ENCODE measurements around the gene LGR6. TPM values are rescaled to one million over a fixed set of nuclear protein-coding genes. Genes with fewer than 3 reads are reported as not detected.

LGR6 gene
- total RNA-seq, 2 experiments from 2014 or later: not detected

GRCh38 chr1:202268032-202268431 lies 74.4 kb downstream of the LGR6 start:
- H3K27me3 Mint-ChIP-seq: peaks cover 39% of the 10 kb centered on the region

DNA sequence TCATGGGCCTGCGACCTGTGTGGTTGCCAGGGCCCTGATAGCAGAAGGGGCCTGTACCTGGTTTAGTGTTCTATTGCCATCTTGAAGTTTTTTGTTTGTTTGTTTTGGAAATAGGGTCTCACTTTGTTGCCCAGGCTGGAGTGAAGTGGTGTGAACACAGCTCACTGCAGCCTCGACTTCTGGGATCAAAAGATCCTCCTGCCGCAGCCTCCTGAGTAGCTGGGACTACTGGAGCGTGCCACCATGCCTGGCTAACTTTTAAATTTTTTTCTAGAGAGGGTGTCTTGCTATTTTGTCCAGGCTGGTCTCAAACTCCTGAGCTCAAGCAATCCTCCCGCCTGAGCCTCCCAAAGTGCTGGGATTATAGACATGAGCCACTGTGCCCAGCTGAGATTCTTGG lies 75.2 kb downstream of the LGR6 start:
- POLR2A ChIA-PET: no interaction called here

More at GRCh38 chr1:202268032-202268431, 74.4 kb downstream of the LGR6 start:
- no peak for DNase-seq
- Mint-ChIP-seq H3K27ac (no peak overlapping the region), H3K36me3 (ENCODE audit: low read depth) (no peaks in the 10 kb centered on the region), H3K4me1 (no peaks in the 10 kb centered on the region), H3K4me3 (no peak overlapping the region), H3K9me3 (no peaks in the 10 kb centered on the region)
- POLR2A ChIA-PET: no interaction called here
- CTCF ChIA-PET: interaction anchor here (0.7 to 0.9 kb wide), 2 partner anchors 28 to 542 kb away, joined by 3 read pairs; no protein-coding TSS in a partner anchor

DNA sequence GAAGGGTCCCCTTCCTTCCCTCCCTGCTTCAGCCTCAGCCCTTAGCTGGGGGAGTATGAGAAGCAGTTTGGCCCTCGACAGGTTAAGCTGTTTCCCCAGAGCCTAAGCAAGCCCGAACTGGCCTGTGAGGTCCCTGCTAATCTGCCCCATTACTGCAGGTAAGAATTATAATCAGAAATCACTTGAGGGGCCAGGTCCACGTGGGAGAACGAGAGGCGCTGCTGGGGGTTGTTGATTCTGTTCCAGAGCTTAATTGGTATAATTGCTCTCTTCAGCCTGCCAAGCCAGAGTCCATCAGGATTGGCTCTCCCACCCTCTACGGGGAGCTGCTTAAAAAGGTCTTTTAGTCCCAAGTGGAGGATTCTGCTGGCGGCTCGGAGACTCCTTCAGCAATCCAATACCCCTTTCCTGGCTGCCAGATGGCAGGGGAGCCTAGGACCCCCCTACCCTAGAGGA lies 77.3 kb downstream of the LGR6 start:
- no peaks in the 10 kb centered on the region for H3K36me3 Mint-ChIP-seq (ENCODE audit: low read depth)
- H3K9me3 Mint-ChIP-seq: no peaks in the 10 kb centered on the region
- no peak for DNase-seq
- no peak overlapping the region for H3K4me3 Mint-ChIP-seq
- peaks cover 3% of the 10 kb centered on the region for H3K4me1 Mint-ChIP-seq
- peaks cover 16% of the 10 kb centered on the region for H3K27me3 Mint-ChIP-seq
- POLR2A ChIA-PET: no interaction called here
- no peak overlapping the region for H3K27ac Mint-ChIP-seq
- CTCF ChIA-PET: interaction anchor here (0.6 to 0.7 kb wide), 2 partner anchors 12 to 24 kb away, joined by 3 to 4 read pairs; no protein-coding TSS in a partner anchor

More for the DNA sequence above, 75.2 kb downstream of the LGR6 start:
- CTCF ChIA-PET: interaction anchor here (1.2 to 1.4 kb wide), 2 partner anchors 13 to 31 kb away, joined by 3 read pairs; no protein-coding TSS in a partner anchor
- no peaks in the 10 kb centered on the region for H3K4me1 Mint-ChIP-seq
- peaks cover 32% of the 10 kb centered on the region for H3K27me3 Mint-ChIP-seq
- no peaks in the 10 kb centered on the region for H3K9me3 Mint-ChIP-seq
- no peak for DNase-seq
- H3K36me3 Mint-ChIP-seq (ENCODE audit: low read depth): no peaks in the 10 kb centered on the region
- no peak overlapping the region for H3K27ac Mint-ChIP-seq
- H3K4me3 Mint-ChIP-seq: no peak overlapping the region

- no peaks in the 10 kb centered on the region for H3K9me3 Mint-ChIP-seq
- CTCF ChIA-PET: interaction anchor here (0.6 to 1.2 kb wide), 3 partner anchors 9 to 1158 kb away, joined by 3 to 6 read pairs (median 3); no protein-coding TSS in a partner anchor
Measured at GRCh38 chr1:202272103-202272845, 78.7 kb downstream of the LGR6 start.

DNA sequence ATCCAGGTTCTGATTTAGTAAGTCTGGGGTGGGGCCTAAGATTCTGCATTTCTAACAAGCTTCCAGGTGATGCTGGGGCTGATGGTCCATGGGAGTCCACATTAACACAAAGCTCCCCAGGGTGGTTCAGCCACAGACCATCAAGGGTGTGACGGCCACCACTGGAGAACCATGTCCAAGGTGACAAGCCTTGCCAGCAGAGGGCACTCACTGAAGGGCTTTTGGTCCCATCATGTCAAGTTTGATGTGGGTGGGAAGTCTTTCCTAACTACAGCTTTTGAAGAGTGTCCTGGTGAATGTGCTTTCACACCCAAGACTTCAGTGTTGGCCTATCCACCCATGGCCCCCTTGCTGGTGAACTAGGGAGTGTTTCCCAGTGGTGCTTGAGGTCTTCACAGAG lies 81.0 kb downstream of the LGR6 start:
- no peaks in the 10 kb centered on the region for H3K9me3 Mint-ChIP-seq
- peak; percentile 56 for DNase-seq
- peaks cover 8% of the 10 kb centered on the region for H3K27me3 Mint-ChIP-seq
- peaks cover 3% of the 10 kb centered on the region for H3K4me1 Mint-ChIP-seq
- H3K4me3 Mint-ChIP-seq: no peak overlapping the region
- H3K36me3 Mint-ChIP-seq (ENCODE audit: low read depth): no peaks in the 10 kb centered on the region
- no peak overlapping the region for H3K27ac Mint-ChIP-seq
- ChIA-PET CTCF (interaction anchor here (0.9 to 2.2 kb wide), 4 partner anchors 31 to 45 kb away, joined by 3 to 7 read pairs (median 5); no protein-coding TSS in a partner anchor), POLR2A (no interaction called here)

More at GRCh38 chr1:202272103-202272845, 78.7 kb downstream of the LGR6 start:
- POLR2A ChIA-PET: no interaction called here
- H3K36me3 Mint-ChIP-seq (ENCODE audit: low read depth): no peaks in the 10 kb centered on the region
- H3K4me3 Mint-ChIP-seq: no peak overlapping the region
- H3K27ac Mint-ChIP-seq: no peak overlapping the region
- DNase-seq: no peak
- peaks cover 3% of the 10 kb centered on the region for H3K4me1 Mint-ChIP-seq
- H3K27me3 Mint-ChIP-seq: peaks cover 7% of the 10 kb centered on the region

DNA sequence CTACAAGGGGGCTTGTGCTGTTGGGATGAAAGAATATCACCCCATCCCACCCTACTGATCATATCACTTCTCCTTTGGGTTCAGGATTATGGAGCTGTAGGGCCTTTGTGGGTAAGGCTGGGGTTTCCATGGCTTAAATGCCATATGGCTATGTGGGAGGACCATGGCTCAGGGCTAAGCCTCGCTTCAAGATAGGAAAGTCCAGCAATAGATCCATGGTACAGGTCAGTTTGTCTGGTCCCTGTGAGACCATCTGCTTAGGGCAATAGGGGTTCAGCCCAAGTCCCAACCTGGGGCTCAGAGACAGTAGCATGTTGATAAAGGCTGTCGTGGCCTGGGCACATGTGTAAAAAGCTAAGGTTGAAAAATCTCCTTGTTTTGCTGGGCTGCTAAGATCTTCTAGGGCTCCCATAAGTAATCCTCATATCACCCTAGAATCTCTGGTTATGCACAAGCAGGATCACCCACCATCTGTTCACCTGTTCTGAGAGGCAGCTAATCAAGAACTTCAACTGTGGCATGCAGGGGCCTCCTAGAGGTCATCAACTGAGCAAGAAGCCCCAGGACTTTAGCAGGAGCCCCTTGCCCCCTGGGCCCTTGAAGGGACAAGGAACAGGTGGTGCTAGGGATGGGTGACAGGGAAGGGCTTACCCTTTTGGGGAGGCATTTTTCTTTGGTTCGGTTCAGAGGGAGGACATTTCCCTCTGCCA lies 81.6 kb downstream of the LGR6 start:
- H3K27ac Mint-ChIP-seq: no peak overlapping the region
- POLR2A ChIA-PET: no interaction called here
- CTCF ChIA-PET: interaction anchor here (1.1 to 2.2 kb wide), 3 partner anchors 37 to 44 kb away, joined by 3 to 7 read pairs (median 7); no protein-coding TSS in a partner anchor
- peaks cover 3% of the 10 kb centered on the region for H3K4me1 Mint-ChIP-seq
- H3K9me3 Mint-ChIP-seq: no peaks in the 10 kb centered on the region
- H3K27me3 Mint-ChIP-seq: peaks cover 11% of the 10 kb centered on the region
- no peaks in the 10 kb centered on the region for H3K36me3 Mint-ChIP-seq (ENCODE audit: low read depth)
- no peak for DNase-seq
- no peak overlapping the region for H3K4me3 Mint-ChIP-seq

DNA sequence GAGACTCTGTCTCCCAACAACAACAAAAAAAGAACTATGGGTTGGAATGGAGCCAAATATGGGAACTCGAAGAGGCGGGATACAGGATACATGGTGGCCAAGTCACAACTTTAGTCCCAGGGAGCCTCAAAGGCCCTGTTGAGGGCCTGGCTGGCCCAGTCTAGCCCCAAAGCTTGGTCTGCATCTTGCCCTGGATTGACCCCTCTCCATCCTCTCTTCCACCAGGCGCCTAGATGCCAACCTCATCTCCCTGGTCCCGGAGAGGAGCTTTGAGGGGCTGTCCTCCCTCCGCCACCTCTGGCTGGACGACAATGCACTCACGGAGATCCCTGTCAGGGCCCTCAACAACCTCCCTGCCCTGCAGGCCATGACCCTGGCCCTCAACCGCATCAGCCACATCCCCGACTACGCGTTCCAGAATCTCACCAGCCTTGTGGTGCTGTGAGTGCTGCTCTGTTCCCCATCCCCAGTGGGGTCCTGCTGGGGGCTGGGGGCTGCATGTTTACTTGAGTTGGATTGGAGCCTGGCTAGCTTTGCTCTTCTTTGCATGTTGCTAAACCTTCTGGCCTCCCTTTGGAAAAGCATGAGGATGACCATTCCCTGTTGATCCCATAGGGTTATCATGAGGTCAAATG lies 82.6 kb downstream of the LGR6 start:
- Mint-ChIP-seq H3K9me3 (no peaks in the 10 kb centered on the region), H3K4me3 (no peak overlapping the region), H3K27me3 (peaks cover 11% of the 10 kb centered on the region), H3K36me3 (ENCODE audit: low read depth) (no peaks in the 10 kb centered on the region), H3K4me1 (peaks cover 3% of the 10 kb centered on the region), H3K27ac (no peak overlapping the region)
- ChIA-PET POLR2A (no interaction called here), CTCF (interaction anchor here (2.2 kb wide), 1 partner anchor 39 kb away, joined by 7 read pairs; no protein-coding TSS in a partner anchor)
- no peak for DNase-seq

GRCh38 chr1:202276920-202277319 lies 83.3 kb downstream of the LGR6 start:
- POLR2A ChIA-PET: no interaction called here
- Mint-ChIP-seq H3K27ac (no peak overlapping the region), H3K36me3 (ENCODE audit: low read depth) (no peaks in the 10 kb centered on the region), H3K4me1 (peaks cover 3% of the 10 kb centered on the region), H3K27me3 (peaks cover 11% of the 10 kb centered on the region), H3K4me3 (no peak overlapping the region), H3K9me3 (no peaks in the 10 kb centered on the region)
- CTCF ChIA-PET: no interaction called here
- no peak for DNase-seq

- Mint-ChIP-seq H3K9me3 (no peaks in the 10 kb centered on the region), H3K4me3 (no peak overlapping the region), H3K27ac (no peak overlapping the region), H3K36me3 (ENCODE audit: low read depth) (no peaks in the 10 kb centered on the region), H3K4me1 (peaks cover 12% of the 10 kb centered on the region), H3K27me3 (peaks cover 14% of the 10 kb centered on the region)
- no peak for DNase-seq
- ChIA-PET POLR2A (interaction anchor here (0.5 kb wide), 1 partner anchor 15 kb away, joined by 3 read pairs; no protein-coding TSS in a partner anchor), CTCF (interaction anchor here (0.8 to 1.5 kb wide), 2 partner anchors 12 to 28 kb away, joined by 3 read pairs; no protein-coding TSS in a partner anchor)
Measured at GRCh38 chr1:202278751-202279150, 85.2 kb downstream of the LGR6 start.

DNA sequence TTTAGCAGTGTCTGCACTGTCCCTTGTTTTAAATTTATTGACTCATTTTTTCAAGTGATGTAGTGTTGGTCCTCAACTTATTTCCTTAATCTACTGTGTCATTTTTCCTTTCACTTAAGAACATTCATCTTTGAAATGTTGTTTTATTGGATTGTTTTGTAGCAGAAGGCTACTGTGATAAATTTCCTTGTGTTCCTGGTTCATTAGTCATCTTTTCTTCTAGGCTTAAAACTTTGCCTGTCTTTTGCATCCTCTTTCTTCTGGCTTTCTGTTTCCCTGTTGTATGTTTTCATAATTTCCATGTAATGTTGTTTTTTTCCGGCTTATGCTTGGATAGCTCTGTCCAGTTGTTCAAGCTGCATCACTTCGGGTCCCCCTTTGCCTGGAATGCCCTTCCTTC lies 86.2 kb downstream of the LGR6 start:
- Mint-ChIP-seq H3K9me3 (no peaks in the 10 kb centered on the region), H3K4me1 (peaks cover 15% of the 10 kb centered on the region), H3K4me3 (no peak overlapping the region), H3K27me3 (peaks cover 14% of the 10 kb centered on the region), H3K27ac (no peak overlapping the region), H3K36me3 (ENCODE audit: low read depth) (no peaks in the 10 kb centered on the region)
- ChIA-PET CTCF (interaction anchor here (0.9 to 1.5 kb wide), 2 partner anchors 27 to 41 kb away, joined by 3 to 4 read pairs; no protein-coding TSS in a partner anchor), POLR2A (no interaction called here)
- no peak for DNase-seq

DNA sequence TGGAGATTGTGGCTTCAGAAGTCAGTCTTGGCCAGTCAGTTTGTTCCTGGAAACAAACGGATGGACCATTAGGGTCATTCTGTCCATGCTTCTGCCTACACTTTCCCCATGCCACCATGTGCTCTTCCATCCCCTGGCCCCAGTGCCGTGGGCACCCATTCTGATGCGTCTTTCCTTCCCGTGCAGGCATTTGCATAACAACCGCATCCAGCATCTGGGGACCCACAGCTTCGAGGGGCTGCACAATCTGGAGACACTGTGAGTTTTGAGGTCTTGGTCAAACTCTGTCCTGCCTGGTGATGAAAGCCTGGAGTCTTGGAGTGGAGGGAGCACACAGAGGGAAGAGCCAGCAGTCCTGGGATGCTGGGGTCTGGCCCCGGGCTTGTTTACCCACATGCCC lies 87.0 kb downstream of the LGR6 start:
- POLR2A ChIA-PET: no interaction called here

DNA sequence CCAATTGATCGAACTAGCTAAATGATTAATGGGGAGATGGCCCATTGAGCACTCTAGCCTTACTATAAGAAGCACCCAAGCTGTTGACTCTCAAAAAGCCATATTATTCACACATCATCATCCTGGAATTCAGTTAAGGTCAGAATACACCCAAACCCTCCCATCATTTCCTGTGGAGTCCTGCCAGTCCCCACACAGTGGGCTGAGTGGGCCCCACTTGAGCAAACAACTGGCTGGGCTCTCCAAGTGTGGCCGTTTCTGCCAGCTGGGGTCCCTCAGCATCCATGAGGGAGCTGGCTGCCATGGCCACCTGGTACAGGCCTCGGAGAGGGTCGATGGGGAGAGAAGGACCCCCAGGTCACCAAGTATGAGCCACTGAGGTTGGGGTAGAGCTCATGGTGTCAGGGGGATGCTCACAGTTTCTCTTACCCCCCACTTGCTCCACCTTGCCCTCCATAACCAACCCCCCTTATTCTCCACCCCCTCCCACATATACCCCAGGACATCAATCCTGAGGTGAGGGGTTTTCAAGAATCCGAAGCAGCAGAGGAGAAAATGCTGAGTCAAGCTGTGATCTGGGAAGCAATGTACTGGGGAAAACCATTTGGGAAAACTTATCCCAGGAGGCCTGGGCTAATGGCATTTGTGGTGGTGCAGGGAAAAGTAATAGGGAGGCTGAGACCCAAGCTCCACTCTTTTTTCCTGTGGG lies 87.9 kb downstream of the LGR6 start:
- Mint-ChIP-seq H3K9me3 (no peaks in the 10 kb centered on the region), H3K36me3 (ENCODE audit: low read depth) (no peaks in the 10 kb centered on the region), H3K4me1 (peaks cover 15% of the 10 kb centered on the region), H3K4me3 (no peak overlapping the region), H3K27ac (no peak overlapping the region), H3K27me3 (peaks cover 18% of the 10 kb centered on the region)
- POLR2A ChIA-PET: no interaction called here
- CTCF ChIA-PET: interaction anchor here (0.7 to 2.3 kb wide), 6 partner anchors 9 to 452 kb away, joined by 3 to 7 read pairs (median 3); no protein-coding TSS in a partner anchor
- DNase-seq: no peak

More for the DNA sequence above, 87.0 kb downstream of the LGR6 start:
- H3K4me3 Mint-ChIP-seq: no peak overlapping the region
- CTCF ChIA-PET: interaction anchor here (0.9 to 2.3 kb wide), 2 partner anchors 10 to 42 kb away, joined by 4 to 7 read pairs; no protein-coding TSS in a partner anchor
- no peaks in the 10 kb centered on the region for H3K9me3 Mint-ChIP-seq
- H3K27me3 Mint-ChIP-seq: peaks cover 14% of the 10 kb centered on the region
- DNase-seq: no peak
- H3K4me1 Mint-ChIP-seq: peaks cover 15% of the 10 kb centered on the region
- H3K36me3 Mint-ChIP-seq (ENCODE audit: low read depth): no peaks in the 10 kb centered on the region
- H3K27ac Mint-ChIP-seq: no peak overlapping the region

Data from activated CD4-positive, alpha-beta T cell treated with anti-CD3 and anti-CD28 coated beads, Interleukin-2, amount 10 ng/mL, durations not matched to agents 7 days and 5 days (primary cell).